CD4-positive, alpha-beta T cell (primary cell): ENCODE data around the gene B4GALT2. TPM values are rescaled to one million over a fixed set of nuclear protein-coding genes. Genes with fewer than 3 reads are reported as not detected.

ENCODE experiments used
- ATAC-seq: fragments of 200-7000 bp; cut with Tn5 transposase; one replicate; pipeline ENCODE4 v1.10.0; 2022; ENCODE audit warnings: mild to moderate bottlenecking; ENCODE audit not compliant: poor library complexity
- CTCF ChIA-PET: fragments of 350-600 bp; sonication (Branson Sonifier 250); formaldehyde crosslinking; loops from one replicate; lab custom pipeline; 2021; ENCODE audit warnings: antibody characterized with exemption, inconsistent platforms; lab: Charles Lee
- POLR2A ChIA-PET: fragments of 350-600 bp; sonication (Branson Sonifier 250); formaldehyde crosslinking; loops from one replicate; lab custom pipeline; 2021; ENCODE audit warnings: antibody characterized with exemption, inconsistent platforms; lab: Charles Lee
- DNase-seq, 14 experiments: peaks; one replicate each; pipeline ENCODE4 v3.0.0-alpha.2; 2013 to 2020; ENCODE audit warnings: mixed read lengths in 2 of 14
- H3K27ac ChIP-seq, 2 donors: one replicate each; pipeline versions ENCODE4 v1.5.1 to v1.7.0; 2013; ENCODE audit warnings: low read length in 2 of 2, low read depth in 1 of 2, mild to moderate bottlenecking in 1 of 2
- H3K27me3 ChIP-seq, 2 experiments: 1 replicate in 1 of 2; 2 replicates in 1 of 2; pipeline versions ENCODE4 v1.6.1 to v1.7.0; 2013; ENCODE audit warnings: low read length in 2 of 2, control low read depth in 1 of 2, mild to moderate bottlenecking in 1 of 2, moderate library complexity in 1 of 2; ENCODE audit not compliant: insufficient read depth in 2 of 2, control insufficient read depth in 1 of 2
- H3K36me3 ChIP-seq: one replicate; pipeline ENCODE4 v1.6.1; 2013; ENCODE audit warnings: low read length, control low read depth; ENCODE audit not compliant: insufficient read depth
- H3K4me1 ChIP-seq: one replicate; pipeline ENCODE4 v1.6.1; 2013; ENCODE audit warnings: low read length, control low read depth; ENCODE audit not compliant: insufficient read depth
- H3K4me3 ChIP-seq: one replicate; pipeline ENCODE4 v1.5.1; 2013; ENCODE audit warnings: mild to moderate bottlenecking, low read length, moderate library complexity
- H3K9me3 ChIP-seq, 2 experiments: 1 replicate in 1 of 2; 2 replicates in 1 of 2; pipeline versions ENCODE4 v1.6.1 to v1.7.0; 2013; ENCODE audit warnings: low read length in 2 of 2, mild to moderate bottlenecking in 2 of 2, control low read depth in 1 of 2, moderate library complexity in 1 of 2; ENCODE audit not compliant: control insufficient read depth in 1 of 2, insufficient read depth in 1 of 2
- H3K27ac Mint-ChIP-seq: one replicate; pipeline ENCODE4 v1.8.0; 2020; ENCODE audit warnings: mixed read lengths
- H3K27me3 Mint-ChIP-seq: one replicate; pipeline ENCODE4 v1.8.0; 2021; ENCODE audit warnings: mixed read lengths
- H3K36me3 Mint-ChIP-seq: one replicate; pipeline ENCODE4 v1.8.0; 2021; ENCODE audit warnings: low read depth, mixed read lengths
- H3K4me1 Mint-ChIP-seq: one replicate; pipeline ENCODE4 v1.8.0; 2021; ENCODE audit warnings: low read depth, mixed read lengths
- H3K4me3 Mint-ChIP-seq: one replicate; pipeline ENCODE4 v1.8.0; 2020; ENCODE audit warnings: mild to moderate bottlenecking, mixed read lengths
- H3K9me3 Mint-ChIP-seq: one replicate; pipeline ENCODE4 v1.8.0; 2020; ENCODE audit warnings: mixed read lengths
- intact Hi-C, 2 experiments: fragments of 100-400 bp; cut with DNase I in 1 of 2; cut with micrococcal nuclease in 1 of 2; formaldehyde crosslinking; loops; one replicate each; pipeline versions ENCODE4 v1.15.1 to v1.9.0; 2023 to 2025; cut with DNase I, micrococcal nuclease
- total RNA-seq, 174 experiments: library from RNA in 2 of 174; stranded (reverse) in 2 of 174; gene quantifications; one replicate each; pipeline ENCODE4 v1.2.3 and lab custom pipeline; 2021 to 2026
- TF ChIP-seq, protein P1 (sequence below): fragments of 200-600 bp; IDR thresholded peaks from one replicate; pipeline ENCODE4 v1.8.0; 2022; ENCODE audit warnings: antibody characterized with exemption, mild to moderate bottlenecking

Gene B4GALT2
- total RNA-seq, 2 experiments from 2014 or later = 0.22 to 0.34 TPM

DNA sequence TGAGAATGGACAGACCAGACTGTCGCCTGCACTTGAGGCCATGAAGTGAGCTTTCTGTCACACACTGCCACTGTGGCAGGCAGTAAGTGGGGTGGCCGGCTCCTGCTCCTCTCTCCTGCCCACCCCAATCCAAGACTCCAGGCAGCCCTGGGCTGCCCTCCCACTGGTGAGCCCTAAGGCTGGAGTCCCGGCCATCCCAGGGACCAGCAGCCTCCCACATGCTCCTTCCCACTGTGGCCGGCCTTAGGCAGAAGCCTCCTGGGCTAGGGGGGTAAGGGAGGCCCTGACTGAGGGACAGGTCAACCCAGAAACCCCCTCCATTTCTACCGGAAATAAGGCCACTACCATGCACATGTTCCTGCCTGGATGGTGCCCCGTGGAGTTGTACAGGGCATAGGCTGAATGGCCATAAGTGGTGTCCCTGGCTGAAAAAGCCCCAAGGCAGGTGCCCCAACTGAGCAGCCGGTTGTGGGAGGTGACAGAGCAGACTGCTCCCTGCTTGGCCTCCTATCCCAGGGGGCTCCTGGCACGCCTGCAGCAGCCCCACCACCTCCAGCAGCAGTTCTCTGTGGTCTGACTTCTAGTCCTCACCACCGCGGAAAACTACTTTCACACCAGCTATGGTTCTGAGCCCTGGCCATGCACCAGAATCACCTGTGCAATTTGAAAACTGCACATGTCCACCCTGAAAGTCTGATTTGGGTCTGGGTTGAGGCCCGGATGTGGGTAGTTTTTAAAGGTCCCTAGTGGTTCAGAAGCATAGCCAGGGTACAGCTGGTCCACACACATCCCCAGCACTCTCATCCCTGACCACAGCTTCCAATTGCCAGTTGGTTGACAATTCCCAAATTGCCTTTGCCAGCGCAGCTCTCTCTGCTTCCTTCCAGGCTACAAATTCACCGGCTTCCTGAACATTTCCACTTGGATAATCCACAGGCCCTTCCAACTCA, 47.0 kb upstream of the B4GALT2 start:
- Mint-ChIP-seq H3K4me1 (peaks cover 15% of the 10 kb centered on the region), H3K27ac (no peak overlapping the region), H3K27me3 (peaks cover 36% of the 10 kb centered on the region), H3K9me3 (no peaks in the 10 kb centered on the region), H3K4me3 (no peak overlapping the region), H3K36me3 (no peaks in the 10 kb centered on the region)
- Histone ChIP-seq H3K4me3 (no peak overlapping the region), H3K9me3 (peaks cover 0 to 12% of the 10 kb centered on the region in 2 experiments), H3K36me3 (no peaks in the 10 kb centered on the region), H3K4me1 (peaks cover 33% of the 10 kb centered on the region), H3K27me3 (peaks cover 35 to 41% of the 10 kb centered on the region in 2 experiments), H3K27ac (no peak overlapping the region)
- ChIA-PET POLR2A (no interaction called here), CTCF (no interaction called here)
- TF ChIP-seq, protein P1, sequence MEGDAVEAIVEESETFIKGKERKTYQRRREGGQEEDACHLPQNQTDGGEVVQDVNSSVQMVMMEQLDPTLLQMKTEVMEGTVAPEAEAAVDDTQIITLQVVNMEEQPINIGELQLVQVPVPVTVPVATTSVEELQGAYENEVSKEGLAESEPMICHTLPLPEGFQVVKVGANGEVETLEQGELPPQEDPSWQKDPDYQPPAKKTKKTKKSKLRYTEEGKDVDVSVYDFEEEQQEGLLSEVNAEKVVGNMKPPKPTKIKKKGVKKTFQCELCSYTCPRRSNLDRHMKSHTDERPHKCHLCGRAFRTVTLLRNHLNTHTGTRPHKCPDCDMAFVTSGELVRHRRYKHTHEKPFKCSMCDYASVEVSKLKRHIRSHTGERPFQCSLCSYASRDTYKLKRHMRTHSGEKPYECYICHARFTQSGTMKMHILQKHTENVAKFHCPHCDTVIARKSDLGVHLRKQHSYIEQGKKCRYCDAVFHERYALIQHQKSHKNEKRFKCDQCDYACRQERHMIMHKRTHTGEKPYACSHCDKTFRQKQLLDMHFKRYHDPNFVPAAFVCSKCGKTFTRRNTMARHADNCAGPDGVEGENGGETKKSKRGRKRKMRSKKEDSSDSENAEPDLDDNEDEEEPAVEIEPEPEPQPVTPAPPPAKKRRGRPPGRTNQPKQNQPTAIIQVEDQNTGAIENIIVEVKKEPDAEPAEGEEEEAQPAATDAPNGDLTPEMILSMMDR = no peak
- intact Hi-C loops = loop anchor here in 1 of 2 experiments (5.0 to 10.0 kb wide), 2 partner anchors 115 to 707 kb away; no protein-coding TSS in a partner anchor
- ATAC-seq (no peak), DNase-seq (no peak)

GRCh38 chr1:43932786-43933385, 46.1 kb upstream of the B4GALT2 start:
- Mint-ChIP-seq H3K9me3 (no peaks in the 10 kb centered on the region), H3K27ac (no peak overlapping the region), H3K36me3 (no peaks in the 10 kb centered on the region), H3K4me1 (peaks cover 15% of the 10 kb centered on the region), H3K27me3 (peaks cover 36% of the 10 kb centered on the region), H3K4me3 (no peak overlapping the region)
- H3K9me3 ChIP-seq = peaks cover 0 to 12% of the 10 kb centered on the region in 2 experiments
- ATAC-seq (no peak), DNase-seq (no peak)
- intact Hi-C loops = loop anchor here in 1 of 2 experiments (5.0 to 10.0 kb wide), 2 partner anchors 114 to 708 kb away; no protein-coding TSS in a partner anchor
- peaks cover 4% of the 10 kb centered on the region for H3K36me3 ChIP-seq
- ChIA-PET POLR2A (no interaction called here), CTCF (interaction anchor here (3.3 kb wide), 1 partner anchor 169 kb away, joined by 20 read pairs; no protein-coding TSS in a partner anchor)
- TF ChIP-seq, protein P1 = no peak
- H3K4me1 ChIP-seq = peaks cover 33% of the 10 kb centered on the region
- H3K27me3 ChIP-seq = peaks cover 35 to 41% of the 10 kb centered on the region in 2 experiments
- no peak overlapping the region for H3K27ac ChIP-seq
- H3K4me3 ChIP-seq = no peak overlapping the region

- Histone ChIP-seq H3K27me3 (peaks cover 35 to 41% of the 10 kb centered on the region in 2 experiments), H3K9me3 (peaks cover 0 to 12% of the 10 kb centered on the region in 2 experiments), H3K4me3 (peak within 1 kb of the TSS; percentile 5), H3K4me1 (peaks cover 33% of the 10 kb centered on the region), H3K27ac (no peak within 1 kb of the TSS), H3K36me3 (peaks cover 4% of the 10 kb centered on the region)
- peaks cover 36% of the 10 kb centered on the region for H3K27me3 Mint-ChIP-seq
- intact Hi-C loops = loop anchor here (1.0 to 10.0 kb wide), 5 partner anchors 114 to 709 kb away; no protein-coding TSS in a partner anchor
- H3K36me3 Mint-ChIP-seq = no peaks in the 10 kb centered on the region
- POLR2A ChIA-PET = no interaction called here
- H3K27ac Mint-ChIP-seq = no peak within 1 kb of the TSS
- no peaks in the 10 kb centered on the region for H3K9me3 Mint-ChIP-seq
- DNase-seq (no peak), ATAC-seq (no peak)
- peak within 1 kb of the TSS; percentile 48 for H3K4me3 Mint-ChIP-seq
- CTCF ChIA-PET = interaction anchor here (1.9 to 3.3 kb wide), 4 partner anchors 13 to 170 kb away, joined by 6 to 24 read pairs (median 16); partner anchors contain the start of genes ATP6V0B and IPO13
- TF ChIP-seq, protein P1 = no peak
- H3K4me1 Mint-ChIP-seq = peaks cover 15% of the 10 kb centered on the region
Measured at GRCh38 chr1:43933386-43934100, 45.5 kb upstream of the B4GALT2 start, which contains the start of gene ARTN. Gene ARTN (plus strand): TSS chr1:43933801. CDS start chr1:43935657, 1,856 bp downstream.
